GM21515 (cell line): ENCODE data around the gene GHRL.
"Not testable (repeated sequence)": the region's sequence is repeated elsewhere in the genome, so short reads cannot be mapped to it uniquely, and the experiment has no call there.

Source experiments
- ATAC-seq: cut with Tn5 transposase; IDR thresholded peaks from one replicate; pipeline ENCODE4 v1.9.1; 2021; ENCODE audit not compliant: unreplicated experiment

The GHRL gene

DNA sequence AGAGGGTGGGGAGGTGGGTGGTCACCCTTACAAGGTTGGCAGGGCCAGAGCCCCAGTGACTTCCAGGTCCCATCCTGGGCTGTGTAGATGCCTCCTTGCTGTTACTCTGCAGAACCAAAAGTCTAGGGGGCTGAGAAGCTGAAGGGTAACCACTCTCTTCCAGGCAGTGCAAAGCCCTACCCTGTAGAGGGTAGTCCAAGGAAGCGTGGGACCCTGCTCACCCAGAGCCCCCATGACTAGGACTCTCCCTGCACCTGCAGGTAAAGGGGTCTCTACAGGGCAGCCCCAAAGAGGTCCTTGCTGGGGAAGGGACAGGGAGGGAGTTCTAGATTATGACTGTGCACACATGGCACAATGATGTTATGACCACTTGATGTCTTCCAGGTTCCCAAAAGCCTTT, 14.2 kb downstream of the GHRL start:
- no peak for ATAC-seq

DNA sequence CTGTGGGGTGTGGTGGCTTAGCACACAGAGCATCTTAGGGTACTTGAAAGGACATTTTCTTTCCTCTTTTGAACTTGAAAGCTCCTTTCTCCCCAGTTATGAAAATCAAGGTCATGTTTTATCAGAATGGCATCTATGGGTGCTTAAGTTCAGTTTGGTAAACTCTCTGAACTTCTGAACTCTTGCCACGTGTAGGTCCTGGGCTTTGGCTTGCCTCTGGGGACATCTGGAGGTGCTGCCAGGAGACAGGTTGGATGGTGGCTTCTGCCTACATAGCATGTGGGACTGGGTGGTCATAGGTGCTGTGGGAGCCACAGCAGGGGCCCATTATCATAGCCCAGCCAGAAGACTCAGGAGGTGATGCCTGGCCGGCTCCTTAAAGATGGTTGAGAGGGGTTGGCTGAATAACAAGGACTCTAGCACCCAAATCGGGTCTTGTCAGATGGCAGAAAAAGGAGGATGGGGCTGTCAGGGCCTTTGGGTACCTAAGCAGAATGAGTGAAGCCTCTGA, 15.6 kb downstream of the GHRL start:
- ATAC-seq, result no peak

DNA sequence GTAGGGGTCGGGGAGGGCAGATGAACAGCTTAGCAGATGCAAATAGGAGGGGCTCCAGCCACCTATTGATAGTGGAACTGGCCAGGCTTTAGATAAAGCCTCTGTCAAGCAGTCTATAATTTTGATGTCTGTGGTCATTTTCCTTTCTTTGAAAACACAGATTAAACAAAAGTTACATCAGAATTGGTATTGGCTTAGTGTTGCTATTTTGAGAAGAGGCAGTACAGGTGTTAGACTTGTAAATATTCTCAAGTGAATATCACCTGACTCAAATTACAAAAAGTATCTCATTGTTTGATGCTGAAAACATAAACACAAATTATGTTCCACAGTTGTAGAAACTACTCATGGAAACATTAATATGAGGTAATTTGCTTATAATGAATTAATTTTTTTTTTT, 18.1 kb downstream of the GHRL start:
- no peak for ATAC-seq

DNA sequence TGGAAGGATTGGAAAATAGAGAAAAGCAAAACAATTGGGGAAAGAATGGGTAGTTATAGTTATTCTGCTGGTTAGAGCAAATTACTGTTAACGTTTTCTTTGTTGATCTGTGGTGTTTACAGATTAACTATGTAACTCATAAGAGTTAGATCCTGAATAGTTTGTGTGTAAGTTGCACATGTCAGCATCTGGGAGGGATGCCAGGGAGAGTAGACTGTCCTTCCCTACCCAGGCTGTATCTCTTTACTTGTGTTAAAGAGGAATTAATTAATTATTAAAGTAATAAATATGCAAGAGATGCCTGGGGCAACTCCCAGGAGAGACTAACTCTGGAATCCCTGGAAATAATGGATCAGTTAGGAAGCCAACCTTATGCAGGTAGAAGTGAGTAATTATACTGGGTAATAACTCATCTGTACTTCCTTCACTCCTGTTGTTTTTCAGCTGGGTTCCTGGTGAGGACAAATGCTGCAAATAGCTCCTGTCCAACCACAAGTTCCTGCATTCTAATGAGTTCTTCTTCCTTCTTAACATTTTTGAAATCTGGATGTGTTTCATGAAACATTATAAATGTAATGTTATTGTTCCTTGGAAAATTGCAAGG, 18.9 kb downstream of the GHRL start:
- no peak for ATAC-seq

DNA sequence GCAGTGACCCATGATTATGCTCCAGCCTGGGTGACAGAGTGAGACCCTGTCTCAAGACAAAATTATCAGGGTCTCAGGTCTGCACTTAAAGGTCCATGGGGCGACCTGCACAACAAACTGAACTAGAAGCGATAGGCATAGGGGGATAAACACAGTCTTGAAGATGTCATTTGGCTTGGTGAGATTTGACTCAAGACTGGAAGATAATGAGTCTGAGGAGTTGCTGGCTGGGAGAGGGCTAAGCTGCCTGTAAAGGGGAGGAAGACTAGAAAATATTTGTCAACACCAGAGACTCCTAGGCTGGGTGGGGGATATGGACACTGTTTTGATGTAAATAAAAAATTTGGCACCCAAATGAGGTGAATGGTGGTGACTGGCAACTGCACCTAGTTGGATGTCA, 19.8 kb downstream of the GHRL start:
- ATAC-seq, result no peak

DNA sequence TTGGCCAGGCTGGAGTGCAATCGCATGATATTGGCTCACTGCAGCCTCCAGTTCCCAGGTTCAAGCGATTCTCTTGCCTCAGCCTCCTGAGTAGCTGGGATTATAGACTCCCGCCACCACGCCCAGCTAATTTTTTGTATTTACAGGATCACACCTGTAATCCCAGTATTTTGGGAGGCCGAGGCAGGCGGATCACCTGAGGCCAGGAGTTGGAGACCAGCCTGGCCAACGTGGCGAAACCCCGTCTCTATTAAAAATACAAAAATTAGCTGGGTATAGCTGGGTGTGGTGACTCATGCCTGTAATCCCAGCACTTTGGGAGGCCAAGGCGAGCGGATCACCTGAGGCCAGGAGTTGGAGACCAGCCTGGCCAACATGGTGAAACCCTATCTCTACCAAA, 20.3 kb downstream of the GHRL start:
- not testable (repeated sequence) for ATAC-seq

DNA sequence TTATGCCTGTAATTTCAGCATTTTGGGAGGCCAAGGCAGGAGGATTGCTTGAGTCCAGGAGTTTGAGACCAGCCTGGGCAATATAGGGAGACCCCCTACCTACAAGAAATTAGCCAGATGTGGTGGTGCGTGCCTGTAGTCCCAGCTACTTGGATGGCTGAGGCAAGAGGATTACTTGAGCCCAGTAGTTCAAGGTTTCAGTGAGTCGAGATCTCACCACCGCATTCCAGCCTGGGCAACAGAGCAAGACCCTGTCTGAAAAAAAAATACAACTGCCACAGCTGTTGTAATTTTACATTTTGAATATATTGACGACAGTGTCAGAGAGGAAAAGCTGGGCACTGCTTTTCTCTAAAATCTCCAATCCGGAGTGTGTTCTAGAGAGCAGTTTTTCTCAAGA, 23.3 kb downstream of the GHRL start:
- no peak for ATAC-seq

DNA sequence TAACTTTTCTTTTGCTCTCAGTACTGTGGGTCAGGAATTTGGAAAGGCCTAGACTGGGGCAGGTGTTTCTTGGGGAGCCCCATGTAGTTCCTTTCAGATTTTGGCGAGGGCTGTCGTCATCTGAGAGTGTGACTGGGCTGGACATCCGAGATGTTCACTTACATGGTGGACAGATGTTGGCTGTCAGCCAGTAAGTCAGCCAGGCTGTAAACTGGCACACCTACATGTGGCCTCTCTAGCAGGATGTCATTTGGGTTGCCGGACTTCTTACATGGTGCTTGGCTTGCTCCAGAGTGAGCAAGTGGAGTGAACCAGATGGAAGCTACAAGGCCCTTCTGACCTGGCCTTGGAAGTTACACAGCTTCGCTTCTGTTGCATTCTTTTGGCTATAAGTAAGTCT, 23.8 kb downstream of the GHRL start:
- ATAC-seq, result no peak

DNA sequence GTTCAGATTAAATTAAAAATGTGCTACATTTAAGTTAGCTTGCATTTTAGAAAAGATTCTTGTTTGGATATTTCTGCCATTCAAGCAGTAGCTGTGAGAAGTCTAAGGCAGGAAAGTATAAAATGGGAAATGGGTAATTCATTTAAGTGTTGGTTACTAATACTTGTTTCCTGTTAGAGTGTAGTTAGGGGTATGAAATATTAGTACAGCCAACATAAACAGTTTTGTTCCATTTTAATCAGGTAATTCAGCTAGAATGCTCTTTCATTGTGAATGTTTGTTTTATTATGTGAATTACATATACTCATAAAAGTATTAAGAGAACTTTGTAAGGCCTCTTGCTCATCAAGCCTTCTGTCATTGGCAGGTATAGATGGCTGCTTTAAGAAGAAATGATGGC, 24.6 kb downstream of the GHRL start:
- ATAC-seq, result no peak

DNA sequence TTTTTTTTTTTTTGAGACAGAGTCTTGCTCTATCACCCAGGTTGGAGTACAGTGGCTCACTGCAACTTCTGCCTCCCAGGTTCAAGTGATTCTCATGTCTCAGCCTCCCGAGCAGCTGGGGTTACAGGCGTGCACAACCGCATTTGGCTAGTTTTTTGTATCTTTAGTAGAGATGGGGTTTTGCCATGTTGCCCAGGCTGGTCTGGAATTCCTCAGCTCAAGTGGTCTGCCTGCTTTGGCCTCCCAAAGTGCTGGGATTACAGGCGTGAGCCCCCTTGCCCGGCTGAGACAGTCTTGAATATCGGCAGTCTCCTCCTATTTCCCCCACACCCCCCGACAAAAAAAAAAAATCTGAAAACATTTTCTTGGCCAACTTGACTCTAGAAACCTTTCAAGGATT, 25.8 kb downstream of the GHRL start:
- not testable (repeated sequence) for ATAC-seq

DNA sequence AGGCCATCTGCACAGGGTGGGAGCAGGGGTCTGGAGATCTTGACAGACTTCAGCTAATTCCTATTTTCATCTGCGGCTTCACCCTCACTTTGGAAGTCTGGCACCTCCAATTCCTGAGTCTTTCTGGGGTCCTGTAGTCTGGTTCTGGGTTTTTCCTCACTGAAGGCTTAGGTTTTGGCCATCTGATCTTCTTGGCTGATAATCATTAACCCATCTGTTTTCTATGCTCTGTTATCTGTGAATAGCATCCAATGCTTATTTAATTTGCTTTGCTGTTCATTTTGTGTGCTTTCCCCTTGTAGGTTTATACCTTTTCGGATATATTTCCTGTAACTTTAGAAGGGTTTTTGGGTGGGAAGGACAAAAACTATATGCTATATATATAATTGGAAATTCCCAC, 26.9 kb downstream of the GHRL start:
- no peak for ATAC-seq

DNA sequence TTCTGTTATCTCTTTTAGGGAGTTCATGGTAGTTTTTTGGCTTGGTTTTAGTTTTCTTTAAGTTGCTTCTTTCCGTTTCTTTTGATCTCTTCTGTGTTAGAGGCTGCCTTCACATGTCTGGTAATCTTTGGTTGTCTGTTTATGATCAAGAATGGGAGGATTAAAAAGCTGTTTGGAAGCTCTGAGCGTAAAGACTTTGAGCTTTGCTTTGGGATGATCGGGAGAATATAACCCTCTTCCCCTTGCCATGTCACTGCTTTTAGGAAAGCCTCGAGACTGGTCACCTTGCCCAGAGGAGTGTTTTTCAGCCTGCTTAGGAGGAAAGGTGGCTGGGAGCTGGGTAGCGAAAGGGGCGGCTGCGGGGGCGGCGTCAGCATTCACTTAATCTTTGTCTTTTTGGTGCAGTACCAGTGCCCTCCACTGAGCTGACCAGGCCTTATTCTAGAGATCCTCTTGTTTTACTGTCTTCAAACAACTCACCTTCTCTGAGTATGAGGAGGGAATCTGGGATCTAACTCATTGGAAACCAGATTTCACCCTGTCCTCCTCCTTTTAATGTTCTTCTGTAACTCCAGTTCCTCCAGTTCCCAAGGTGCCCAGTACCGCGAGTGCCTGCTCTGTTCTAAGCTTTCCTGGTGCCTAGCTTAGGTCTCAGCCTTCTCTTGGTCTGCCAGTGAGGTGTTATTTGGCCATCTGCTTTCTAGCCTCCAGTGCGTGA, 28.9 kb downstream of the GHRL start:
- no peak for ATAC-seq

DNA sequence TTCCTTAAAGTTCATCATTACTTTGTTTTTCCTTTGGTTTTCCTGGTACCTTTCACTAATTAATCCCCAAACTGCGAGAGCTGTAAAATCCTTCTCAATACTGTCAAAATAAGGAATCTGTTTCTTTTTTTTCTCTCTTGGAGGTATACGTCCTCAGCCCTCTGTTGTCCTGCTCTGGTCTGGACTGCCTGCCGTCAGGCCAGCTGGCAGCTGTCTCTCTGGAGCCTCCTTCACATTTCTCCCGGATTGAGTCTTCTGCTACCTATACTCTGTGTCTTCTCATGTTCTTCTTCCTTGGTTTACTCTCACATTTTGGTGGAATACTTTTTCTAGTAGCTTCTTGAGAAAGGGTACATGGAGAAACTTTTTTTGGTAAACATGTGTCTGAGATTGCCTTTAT, 30.7 kb downstream of the GHRL start:
- no peak for ATAC-seq

DNA sequence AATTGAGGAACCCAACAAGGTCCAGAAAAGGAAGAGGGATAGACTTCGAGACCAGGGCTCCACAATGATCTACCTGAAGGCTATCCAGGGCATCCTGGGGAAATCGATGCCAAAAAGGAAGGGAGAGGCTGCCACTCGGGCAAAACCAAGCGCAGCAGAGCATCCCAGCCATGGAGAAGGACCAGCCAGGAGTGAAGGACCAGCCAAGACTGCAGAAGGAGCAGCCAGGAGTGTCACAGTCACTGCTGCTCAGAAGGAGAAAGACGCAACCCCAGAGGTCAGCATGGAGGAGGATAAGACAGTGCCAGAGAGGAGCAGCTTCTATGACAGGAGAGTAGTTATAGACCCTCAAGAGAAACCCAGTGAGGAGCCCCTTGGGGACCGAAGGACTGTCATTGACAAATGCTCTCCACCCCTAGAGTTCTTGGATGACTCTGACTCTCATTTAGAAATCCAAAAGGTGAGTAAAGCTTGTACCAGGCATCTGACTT, 32.5 kb downstream of the GHRL start:
- no peak for ATAC-seq

DNA sequence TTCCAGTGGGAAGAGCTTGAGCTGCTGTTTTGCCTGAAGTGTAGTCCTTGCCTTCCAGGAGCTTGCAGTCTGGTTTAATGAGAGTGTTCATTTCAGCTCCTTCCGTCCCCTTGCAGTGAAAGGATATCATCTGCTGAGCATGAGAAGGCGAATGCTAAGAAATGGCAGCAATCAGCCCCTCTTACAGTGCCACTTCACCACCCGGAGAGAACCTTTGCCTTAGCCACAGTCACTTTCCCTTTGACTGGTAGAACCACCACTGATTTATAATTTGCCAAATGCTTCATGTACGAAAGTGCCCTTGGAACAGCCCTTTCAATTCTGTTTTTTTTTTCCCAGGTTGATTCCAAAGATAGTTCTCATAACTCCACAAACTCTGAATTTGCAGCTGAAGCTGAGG, 32.9 kb downstream of the GHRL start:
- no peak for ATAC-seq

DNA sequence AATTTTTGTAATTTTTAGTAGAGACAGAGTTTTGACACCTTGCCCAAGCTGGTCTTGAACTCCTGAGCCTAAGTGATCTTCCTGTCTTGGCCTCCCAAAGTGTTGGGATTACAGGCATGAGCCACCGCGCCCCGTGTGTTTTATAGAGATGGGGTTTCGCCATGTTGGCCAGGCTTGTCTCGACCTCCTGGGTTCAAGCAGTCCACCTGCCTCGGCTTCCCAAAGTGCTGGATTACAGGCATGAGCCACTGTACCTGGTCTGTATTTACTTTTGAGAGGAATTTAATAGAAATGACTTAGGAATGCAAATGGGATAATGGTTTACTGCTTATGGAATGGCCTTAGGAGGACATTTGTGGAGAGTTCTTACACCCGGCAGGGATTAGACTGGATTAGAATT, 33.7 kb downstream of the GHRL start:
- no peak for ATAC-seq

DNA sequence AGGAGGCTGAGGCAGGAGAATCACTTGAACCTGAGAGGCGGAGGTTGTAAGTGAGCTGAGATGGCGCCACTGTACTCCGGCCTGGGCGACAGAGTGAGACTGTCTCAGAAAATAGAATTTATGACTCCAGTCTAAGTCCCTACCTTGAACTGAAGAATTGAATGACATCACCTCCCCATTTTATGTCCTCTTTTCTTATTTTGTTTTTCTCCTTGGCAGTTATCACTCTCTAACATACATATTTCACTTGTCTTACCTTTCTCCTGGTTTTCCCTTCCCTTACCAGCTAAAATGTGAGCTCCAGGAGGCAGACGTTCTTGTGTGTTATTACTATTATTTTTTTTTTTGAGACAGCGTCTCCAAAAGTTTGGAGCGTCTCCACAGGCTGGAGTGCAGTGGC, 36.9 kb downstream of the GHRL start:
- no peak for ATAC-seq

DNA sequence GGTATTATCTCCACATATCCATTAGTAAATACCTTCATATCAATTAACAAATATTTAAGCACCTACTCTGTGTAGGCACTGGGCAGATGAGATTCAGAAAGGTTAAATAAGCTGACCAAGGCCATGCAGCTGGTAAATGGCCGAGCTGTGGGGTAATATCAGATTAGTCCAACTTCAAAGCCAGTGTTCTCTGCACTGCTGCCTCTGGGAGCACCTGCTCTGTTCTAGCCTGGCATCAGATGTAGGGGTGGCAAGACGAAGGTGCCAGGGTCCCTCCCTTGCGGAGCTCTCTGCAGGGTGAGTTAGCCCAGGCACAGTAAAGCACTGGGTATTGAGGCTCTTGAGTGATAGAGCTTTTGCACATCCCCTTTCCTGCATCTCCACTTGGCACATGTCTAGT, 39.0 kb downstream of the GHRL start:
- ATAC-seq, result no peak

DNA sequence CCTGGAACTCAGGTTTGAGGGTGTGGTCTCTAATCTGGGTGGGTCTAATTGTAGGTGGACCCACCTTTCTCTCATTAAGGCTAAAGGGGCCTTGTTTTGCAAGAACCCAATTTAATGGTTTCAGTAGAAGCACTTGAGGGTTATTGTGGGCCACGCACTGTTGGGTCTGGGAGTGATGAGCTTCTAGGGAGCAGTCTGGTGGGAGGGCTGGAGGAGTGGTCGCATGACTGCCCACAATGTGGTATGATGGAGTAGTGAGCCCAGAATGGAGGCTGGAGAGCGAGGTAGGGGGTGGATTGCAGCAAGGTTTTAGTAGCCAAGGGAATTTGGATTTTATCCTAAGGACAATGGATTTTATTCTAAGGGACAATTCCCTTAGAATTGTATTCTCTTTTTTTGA, 41.7 kb downstream of the GHRL start:
- ATAC-seq, result no peak

DNA sequence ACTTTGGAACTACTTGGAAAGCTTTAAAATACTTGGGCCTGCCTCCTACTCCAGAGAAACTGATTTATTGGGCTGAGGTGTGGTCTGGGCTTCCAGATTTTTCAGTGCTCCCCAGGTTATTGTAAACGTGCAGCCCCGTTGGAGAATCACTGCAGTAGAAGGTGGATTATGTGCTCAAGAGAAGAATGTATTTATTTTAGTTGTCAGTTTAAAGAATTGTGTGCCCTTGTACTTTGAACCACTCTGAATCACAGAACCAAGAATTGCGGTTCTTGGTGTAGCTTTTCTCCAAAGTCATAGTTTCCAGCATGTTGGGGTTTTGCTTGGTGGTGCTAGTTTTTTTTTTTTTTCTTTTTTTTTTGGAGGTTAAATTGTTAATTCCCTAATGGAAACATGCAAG, 42.9 kb downstream of the GHRL start:
- ATAC-seq, result no peak

DNA sequence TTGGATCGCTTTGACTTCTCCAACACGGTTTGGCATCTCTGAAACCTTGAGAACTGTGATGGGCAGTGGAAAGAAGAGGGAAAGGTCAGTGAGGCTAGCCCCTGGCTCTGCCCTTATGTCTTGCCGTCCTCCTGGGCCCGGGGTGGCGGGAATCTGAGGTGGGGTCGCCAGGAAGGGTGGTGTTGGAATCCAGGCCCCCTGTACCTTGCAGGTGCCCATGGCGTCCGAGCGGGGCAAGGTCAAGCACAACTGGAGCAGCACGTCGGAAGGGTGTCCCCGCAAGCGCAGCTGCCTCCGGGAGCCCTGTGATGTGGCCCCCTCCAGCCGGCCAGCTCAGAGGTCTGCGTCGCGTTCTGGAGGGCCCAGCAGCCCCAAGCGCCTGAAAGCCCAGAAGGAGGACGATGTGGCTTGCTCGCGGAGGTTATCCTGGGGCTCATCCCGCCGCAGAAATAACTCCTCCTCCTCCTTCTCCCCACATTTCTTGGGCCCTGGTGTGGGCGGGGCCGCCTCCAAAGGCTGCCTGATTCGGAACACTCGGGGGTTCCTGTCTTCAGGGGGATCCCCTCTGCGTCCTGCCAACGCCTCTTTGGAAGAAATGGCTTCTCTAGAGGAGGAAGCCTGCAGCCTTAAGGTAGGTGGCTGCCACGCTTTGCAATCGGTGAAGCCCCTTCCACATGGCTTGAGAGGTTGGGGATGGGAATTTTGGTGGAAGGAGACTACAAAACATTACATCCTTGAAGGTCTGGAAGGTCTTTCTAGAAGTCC, 43.6 kb downstream of the GHRL start:
- no peak for ATAC-seq
